ENCODE measurements around the gene ITIH4. TPM values are rescaled to one million over a fixed set of nuclear protein-coding genes. Genes with fewer than 3 reads are reported as not detected.

ITIH4 gene
- total RNA-seq, 1 experiment from 2014 or later: 2.4 TPM

GRCh38 chr3:52770496-52771333 lies 59.8 kb downstream of the ITIH4 start, which contains the start of gene NEK4 (continued):
- TF ChIP-seq PRDM15 (CRISPR knock-in tag; IDR thresholded peaks at IDR 0.05): no peak
- TF ChIP-seq AFF4 (CRISPR knock-in tag; IDR thresholded peaks at IDR 0.05; ENCODE audit: borderline replicate concordance): peak; percentile 28; the same call in 1 of the 2 replicates
- peak; percentile 56; the same call in 1 of the 2 replicates for TF ChIP-seq CBFB (CRISPR knock-in tag; IDR thresholded peaks at IDR 0.05; ENCODE audit: low read depth)
- TF ChIP-seq IRF1 (CRISPR knock-in tag; IDR thresholded peaks at IDR 0.05): 0 out of 2 replicates have a peak, but pooled peaks have one; percentile 42
- 0 out of 2 replicates have a peak, but pooled peaks have one; percentile 50 for TF ChIP-seq USF1 (CRISPR knock-in tag; IDR thresholded peaks at IDR 0.05)
- TF ChIP-seq, protein P1, sequence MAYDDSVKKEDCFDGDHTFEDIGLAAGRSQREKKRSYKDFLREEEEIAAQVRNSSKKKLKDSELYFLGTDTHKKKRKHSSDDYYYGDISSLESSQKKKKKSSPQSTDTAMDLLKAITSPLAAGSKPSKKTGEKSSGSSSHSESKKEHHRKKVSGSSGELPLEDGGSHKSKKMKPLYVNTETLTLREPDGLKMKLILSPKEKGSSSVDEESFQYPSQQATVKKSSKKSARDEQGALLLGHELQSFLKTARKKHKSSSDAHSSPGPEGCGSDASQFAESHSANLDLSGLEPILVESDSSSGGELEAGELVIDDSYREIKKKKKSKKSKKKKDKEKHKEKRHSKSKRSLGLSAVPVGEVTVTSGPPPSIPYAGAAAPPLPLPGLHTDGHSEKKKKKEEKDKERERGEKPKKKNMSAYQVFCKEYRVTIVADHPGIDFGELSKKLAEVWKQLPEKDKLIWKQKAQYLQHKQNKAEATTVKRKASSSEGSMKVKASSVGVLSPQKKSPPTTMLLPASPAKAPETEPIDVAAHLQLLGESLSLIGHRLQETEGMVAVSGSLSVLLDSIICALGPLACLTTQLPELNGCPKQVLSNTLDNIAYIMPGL (CRISPR knock-in tag; IDR thresholded peaks at IDR 0.05): peak; percentile 24; the same call in 1 of the 2 replicates
- no peak for TF ChIP-seq ZNF671 (CRISPR knock-in tag; IDR thresholded peaks at IDR 0.05)
- no peak for TF ChIP-seq JAZF1 (CRISPR knock-in tag; IDR thresholded peaks at IDR 0.05)
- TF ChIP-seq GABPB1 (CRISPR knock-in tag; IDR thresholded peaks at IDR 0.05): peak; percentile 40; the same call in 1 of the 2 replicates
- TF ChIP-seq, protein P2, sequence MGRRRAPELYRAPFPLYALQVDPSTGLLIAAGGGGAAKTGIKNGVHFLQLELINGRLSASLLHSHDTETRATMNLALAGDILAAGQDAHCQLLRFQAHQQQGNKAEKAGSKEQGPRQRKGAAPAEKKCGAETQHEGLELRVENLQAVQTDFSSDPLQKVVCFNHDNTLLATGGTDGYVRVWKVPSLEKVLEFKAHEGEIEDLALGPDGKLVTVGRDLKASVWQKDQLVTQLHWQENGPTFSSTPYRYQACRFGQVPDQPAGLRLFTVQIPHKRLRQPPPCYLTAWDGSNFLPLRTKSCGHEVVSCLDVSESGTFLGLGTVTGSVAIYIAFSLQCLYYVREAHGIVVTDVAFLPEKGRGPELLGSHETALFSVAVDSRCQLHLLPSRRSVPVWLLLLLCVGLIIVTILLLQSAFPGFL (CRISPR knock-in tag; IDR thresholded peaks at IDR 0.05; ENCODE audit: borderline replicate concordance): no peak
- TF ChIP-seq ETV6 (CRISPR knock-in tag; IDR thresholded peaks at IDR 0.05): peak; percentile 76; the same call in 1 of the 2 replicates
- no peak for TF ChIP-seq ZNF416 (CRISPR knock-in tag; IDR thresholded peaks at IDR 0.05)
- TF ChIP-seq FOXP1 (CRISPR knock-in tag; IDR thresholded peaks at IDR 0.05; ENCODE audit: borderline replicate concordance): peak; percentile 68; the same call in 1 of the 2 replicates
- TF ChIP-seq, protein P3, sequence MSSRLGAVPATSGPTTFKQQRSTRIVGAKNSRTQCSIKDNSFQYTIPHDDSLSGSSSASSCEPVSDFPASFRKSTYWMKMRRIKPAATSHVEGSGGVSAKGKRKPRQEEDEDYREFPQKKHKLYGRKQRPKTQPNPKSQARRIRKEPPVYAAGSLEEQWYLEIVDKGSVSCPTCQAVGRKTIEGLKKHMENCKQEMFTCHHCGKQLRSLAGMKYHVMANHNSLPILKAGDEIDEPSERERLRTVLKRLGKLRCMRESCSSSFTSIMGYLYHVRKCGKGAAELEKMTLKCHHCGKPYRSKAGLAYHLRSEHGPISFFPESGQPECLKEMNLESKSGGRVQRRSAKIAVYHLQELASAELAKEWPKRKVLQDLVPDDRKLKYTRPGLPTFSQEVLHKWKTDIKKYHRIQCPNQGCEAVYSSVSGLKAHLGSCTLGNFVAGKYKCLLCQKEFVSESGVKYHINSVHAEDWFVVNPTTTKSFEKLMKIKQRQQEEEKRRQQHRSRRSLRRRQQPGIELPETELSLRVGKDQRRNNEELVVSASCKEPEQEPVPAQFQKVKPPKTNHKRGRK (CRISPR knock-in tag; IDR thresholded peaks at IDR 0.05; ENCODE audit: borderline replicate concordance): no peak
- peak; percentile 33 for TF ChIP-seq TEAD1 (CRISPR knock-in tag; IDR thresholded peaks at IDR 0.05)
- 0 out of 2 replicates have a peak, but pooled peaks have one; percentile 6 for TF ChIP-seq ZBTB43 (CRISPR knock-in tag; IDR thresholded peaks at IDR 0.05)
- TF ChIP-seq NFYB (CRISPR knock-in tag; conservative IDR thresholded peaks at IDR 0.05; ENCODE audit: low read depth): no peak
- no peak for TF ChIP-seq KAT7 (CRISPR knock-in tag; IDR thresholded peaks at IDR 0.05; ENCODE audit: borderline replicate concordance)
- TF ChIP-seq SMAD4 (CRISPR knock-in tag; IDR thresholded peaks at IDR 0.05): 0 out of 2 replicates have a peak, but pooled peaks have one; percentile 33
- TF ChIP-seq CREM (CRISPR knock-in tag; IDR thresholded peaks at IDR 0.05): peak; percentile 90
